SK-N-SH (cell line): ENCODE measurements around the gene FPR1. TPM values are rescaled to one million over a fixed set of nuclear protein-coding genes. Genes with fewer than 3 reads are reported as not detected.

ENCODE experiments used
- CTCF ChIA-PET: fragments of 300-600, 350-600 bp; formaldehyde crosslinking; extraction: SDS; loops from one replicate; lab custom pipeline; 2021; lab: Yijun Ruan, JAX
- POLR2A ChIA-PET: fragments of 350-600 bp; sonication (Branson Sonifier 250); formaldehyde crosslinking; extraction: SDS; loops from one replicate; lab custom pipeline; 2020; ENCODE audit warnings: antibody characterized with exemption, inconsistent platforms; lab: Yijun Ruan, JAX
- DNase-seq: peaks from one replicate; pipeline ENCODE4 v3.0.0; 2012
- H2AFZ ChIP-seq: fragments of 200-600 bp; sonication (generic); 2 replicates; pipeline ENCODE4 v1.8.1; 2016; ENCODE audit warnings: antibody characterized with exemption, mild to moderate bottlenecking, low read depth
- H3F3A ChIP-seq: fragments of 200-600 bp; sonication (generic); replicated peaks from 2 replicates; pipeline ENCODE3; 2016; ENCODE audit warnings: antibody characterized with exemption, mild to moderate bottlenecking; ENCODE audit not compliant: insufficient read depth
- H3K27ac ChIP-seq, 2 experiments: fragments of 200-500 bp in 1 of 2; fragments of 200-600 bp in 1 of 2; sonication (Bioruptor generic) in 1 of 2; sonication (generic), shearing (Covaris generic) in 1 of 2; 2 replicates each; pipeline versions ENCODE4 v1.5.1 to v1.6.1; 2014 to 2016; ENCODE audit warnings: low read depth in 2 of 2, inconsistent platforms in 1 of 2, low read length in 1 of 2, mild to moderate bottlenecking in 1 of 2, mixed read lengths in 1 of 2
- H3K27me3 ChIP-seq: fragments of 200-600 bp; sonication (generic), shearing (Covaris generic); 2 replicates; pipeline ENCODE4 v1.6.1; 2016; ENCODE audit warnings: mixed run types; ENCODE audit not compliant: insufficient read depth
- H3K36me3 ChIP-seq, 2 experiments: fragments of 200-500 bp in 1 of 2; fragments of 200-600 bp in 1 of 2; sonication (Bioruptor generic) in 1 of 2; sonication (generic) in 1 of 2; replicated peaks in 1 of 2; 2 replicates each; pipeline versions ENCODE3 to v1.5.1; 2014 to 2016; ENCODE audit warnings: low read length in 1 of 2, mild to moderate bottlenecking in 1 of 2; ENCODE audit not compliant: insufficient read depth in 2 of 2, control insufficient read depth in 1 of 2
- H3K4me1 ChIP-seq, 2 experiments: fragments of 200-500 bp in 1 of 2; fragments of 200-600 bp in 1 of 2; sonication (Bioruptor generic) in 1 of 2; sonication (generic), shearing (Covaris generic) in 1 of 2; 2 replicates each; pipeline versions ENCODE4 v1.5.1 to v1.6.1; 2014 to 2016; ENCODE audit warnings: low read depth in 1 of 2, low read length in 1 of 2, mixed run types in 1 of 2; ENCODE audit not compliant: insufficient read depth in 2 of 2, control insufficient read depth in 1 of 2
- H3K4me2 ChIP-seq: fragments of 200-600 bp; sonication (generic), shearing (Covaris generic); 2 replicates; pipeline ENCODE4 v1.6.1; 2017; ENCODE audit warnings: mixed run types
- H3K4me3 ChIP-seq, 2 experiments: fragments of 200-500 bp in 1 of 2; fragments of 200-600 bp in 1 of 2; sonication (Bioruptor generic) in 1 of 2; sonication (generic), shearing (Covaris generic) in 1 of 2; 2 replicates each; pipeline versions ENCODE4 v1.5.1 to v1.8.1; 2014 to 2016; ENCODE audit warnings: low read depth in 2 of 2, inconsistent platforms in 1 of 2, low read length in 1 of 2, mild to moderate bottlenecking in 1 of 2, mixed read lengths in 1 of 2, moderate library complexity in 1 of 2
- H3K79me2 ChIP-seq: fragments of 200-600 bp; sonication (generic); 2 replicates; pipeline ENCODE4 v1.8.1; 2017; ENCODE audit warnings: mild to moderate bottlenecking; ENCODE audit not compliant: insufficient read depth
- H3K9ac ChIP-seq: fragments of 200-600 bp; sonication (generic); 2 replicates; pipeline ENCODE4 v1.6.1; 2017; ENCODE audit warnings: mixed run types
- H3K9me2 ChIP-seq: fragments of 200-600 bp; sonication (generic); 2 replicates; pipeline ENCODE4 v1.6.1; 2017; ENCODE audit warnings: mixed run types
- H3K9me3 ChIP-seq: fragments of 200-600 bp; sonication (generic); 2 replicates; pipeline ENCODE4 v1.6.1; 2017; ENCODE audit warnings: mixed run types, mild to moderate bottlenecking, moderate library complexity
- H4K20me1 ChIP-seq: fragments of 200-600 bp; sonication (generic); 2 replicates; pipeline ENCODE4 v1.6.1; 2017; ENCODE audit warnings: mild to moderate bottlenecking, mixed run types; ENCODE audit not compliant: insufficient read depth
- CHD2 ChIP-seq: fragments of 150-350 bp; IDR thresholded peaks from 2 replicates; pipeline ENCODE4 v1.6.1; 2018; ENCODE audit warnings: low read length; ENCODE audit not compliant: partially characterized antibody
- FOSL2 ChIP-seq: IDR thresholded peaks from 2 replicates; pipeline ENCODE4 v1.4.0; 2012; ENCODE audit warnings: low read depth, mild to moderate bottlenecking, moderate library complexity, borderline replicate concordance
- FOXM1 ChIP-seq: IDR thresholded peaks from 2 replicates; pipeline ENCODE4 v1.4.0; 2012; ENCODE audit warnings: low read depth, mild to moderate bottlenecking
- JUND ChIP-seq: IDR thresholded peaks from 2 replicates; pipeline ENCODE4 v1.4.0; 2012
- MEF2A ChIP-seq: IDR thresholded peaks from 2 replicates; pipeline ENCODE4 v1.4.0; 2012; ENCODE audit warnings: low read depth, borderline replicate concordance
- MXI1 ChIP-seq: IDR thresholded peaks from 2 replicates; pipeline ENCODE4 v1.6.1; 2012; ENCODE audit warnings: mild to moderate bottlenecking, low read depth, low read length, improper control_type of control experiment
- RAD21 ChIP-seq: IDR thresholded peaks from 2 replicates; pipeline ENCODE4 v1.6.1; 2012; ENCODE audit warnings: mild to moderate bottlenecking, low read length
- RCOR1 ChIP-seq: fragments of 150-350 bp; IDR thresholded peaks from 2 replicates; pipeline ENCODE4 v1.6.1; 2017; ENCODE audit warnings: antibody characterized with exemption, low read length
- RXRA ChIP-seq: IDR thresholded peaks from 2 replicates; pipeline ENCODE4 v1.4.0; 2012; ENCODE audit warnings: low read depth, mild to moderate bottlenecking, borderline replicate concordance
- SMC3 ChIP-seq: IDR thresholded peaks from 2 replicates; pipeline ENCODE4 v1.6.1; 2012; ENCODE audit warnings: low read depth, low read length, improper control_type of control experiment
- TEAD4 ChIP-seq: IDR thresholded peaks from 2 replicates; pipeline ENCODE4 v1.4.0; 2012; ENCODE audit warnings: mild to moderate bottlenecking, borderline replicate concordance; ENCODE audit not compliant: insufficient read depth
- USF2 ChIP-seq: fragments of 150-350 bp; IDR thresholded peaks from 2 replicates; pipeline ENCODE4 v1.6.1; 2017; ENCODE audit warnings: antibody characterized with exemption, low read length, low read depth, borderline replicate concordance
- YY1 ChIP-seq: IDR thresholded peaks from 2 replicates; pipeline ENCODE4 v1.4.0; 2012; ENCODE audit warnings: low read depth, mild to moderate bottlenecking
- ZBTB33 ChIP-seq: IDR thresholded peaks from 2 replicates; pipeline ENCODE4 v1.4.0; 2012; ENCODE audit warnings: low read depth, borderline replicate concordance
- WGBS: methylation state at CpG from one replicate; pipeline ENCODE4 v1.1.6; 2017; ENCODE audit warnings: low lambda C conversion rate; 5-methylcytosine and 5-hydroxymethylcytosine counted together
- polyA plus RNA-seq, 3 experiments: library from polyadenylated mRNA; depleted of rRNA; stranded (reverse); fragments of >200 nt; gene quantifications; 2 replicates each; pipeline ENCODE4 v1.2.3, GENCODE V29; 2012

Gene FPR1
- polyA plus RNA-seq, 1 of the 3 experiments (the other 2 are of a cell fraction), result not detected

GRCh38 chr19:51719251-51719988, 32.3 kb downstream of the FPR1 start (continued):
- no peak for TF ChIP-seq RAD21
- TF ChIP-seq USF2, result no peak
- TF ChIP-seq MXI1, result no peak

- no peaks in the 10 kb centered on the region for H3K9me2 ChIP-seq
- TF ChIP-seq ZBTB33 (no peak), SMC3 (no peak), MEF2A (no peak), RCOR1 (no peak), FOXM1 (no peak), TEAD4 (no peak), JUND (no peak), CHD2 (no peak)
- TF ChIP-seq, all 33 proteins: peak for 0
- WGBS, result 23% methylated on average over 7 of the region's 11 CpGs
- H3F3A ChIP-seq, result peaks cover under 1% of the 10 kb centered on the region
- no peaks in the 10 kb centered on the region for H3K36me3 ChIP-seq
- H3K4me3 ChIP-seq, result no peak overlapping the region
- no peak overlapping the region for H3K9ac ChIP-seq
- no peak overlapping the region for H3K4me2 ChIP-seq
- H2AFZ ChIP-seq, result no peak overlapping the region
- peaks cover 54% of the 10 kb centered on the region for H3K27me3 ChIP-seq
- ChIA-PET POLR2A (no interaction called here), CTCF (interaction anchor here (1.1 kb wide), 1 partner anchor 8 kb away, joined by 4 read pairs; no protein-coding TSS in a partner anchor)
- no peak for DNase-seq
- H3K9me3 ChIP-seq, result no peaks in the 10 kb centered on the region
- H3K79me2 ChIP-seq, result no peaks in the 10 kb centered on the region
- H3K27ac ChIP-seq, result no peak overlapping the region
- no peaks in the 10 kb centered on the region for H4K20me1 ChIP-seq
- no peaks in the 10 kb centered on the region for H3K4me1 ChIP-seq
These were observed 34.8 kb downstream of the FPR1 start for GRCh38 chr19:51716925-51717324.

- H2AFZ ChIP-seq, result no peak overlapping the region
- ChIA-PET CTCF (no interaction called here), POLR2A (no interaction called here)
- H4K20me1 ChIP-seq, result no peaks in the 10 kb centered on the region
- WGBS, result 10% methylated on average over 3 of the region's 3 CpGs
- no peaks in the 10 kb centered on the region for H3K4me1 ChIP-seq
- DNase-seq, result no peak
- H3K9me3 ChIP-seq, result no peaks in the 10 kb centered on the region
- TF ChIP-seq RXRA (no peak), FOSL2 (no peak), MEF2A (no peak), TEAD4 (no peak), YY1 (no peak)
- no peaks in the 10 kb centered on the region for H3K79me2 ChIP-seq
- no peak overlapping the region for H3K27ac ChIP-seq
- no peak overlapping the region for H3K4me3 ChIP-seq
- no peak overlapping the region for H3K9ac ChIP-seq
- no peaks in the 10 kb centered on the region for H3K36me3 ChIP-seq
- H3K9me2 ChIP-seq, result no peaks in the 10 kb centered on the region
- H3F3A ChIP-seq, result peaks cover 4% of the 10 kb centered on the region
- H3K27me3 ChIP-seq, result peaks cover 43% of the 10 kb centered on the region
- no peak overlapping the region for H3K4me2 ChIP-seq
These were observed 35.8 kb downstream of the FPR1 start for GRCh38 chr19:51715850-51716249.
